Testis (tissue), 2 donors: ENCODE measurements around the gene IGSF9B.

Source experiments
- CTCF ChIP-seq, 3 experiments: fragments of 450-650 bp in 2 of 3; fragments of 200-600 bp in 1 of 3; sonication (generic) in 1 of 3; IDR thresholded peaks; one replicate each; pipeline ENCODE4 v1.5.1; 2016 to 2019; ENCODE audit warnings: antibody characterized with exemption in 3 of 3, mild to moderate bottlenecking in 2 of 3, moderate library complexity in 1 of 3
- POLR2A ChIP-seq: fragments of 450-650 bp; IDR thresholded peaks from one replicate; pipeline ENCODE4 v1.6.1; 2017; ENCODE audit warnings: antibody characterized with exemption, mild to moderate bottlenecking, moderate library complexity

GRCh38 chr11:133935551-133935910 is 21.2 kb downstream of the IGSF9B start:
- TF ChIP-seq CTCF (IDR thresholded peaks at IDR 0.05), result no peak
- no peak for TF ChIP-seq POLR2A
